Mesenteric fat pad (tissue), 1 donor: Measurements from ENCODE around the gene VTI1A. TPM values are rescaled to one million over a fixed set of nuclear protein-coding genes. Genes with fewer than 3 reads are reported as not detected.

Experiments
- DNase-seq: peaks from one replicate; pipeline ENCODE4 v3.0.0-alpha.2; 2020; ENCODE audit warnings: low spot score
- total RNA-seq: library from RNA; stranded (reverse); fragmentation: NEBNext Ultra II Directional; extraction: Animal tissue kit (Norgen Biotek cat#: 25700); gene quantifications from one replicate; pipeline ENCODE4 v1.2.1, GENCODE V29; 2021
- donor health status: DM: yes; HTN: yes; CAD: no.

Gene VTI1A
- total RNA-seq, 1 donor from 2014 or later = 36.1 TPM

DNA sequence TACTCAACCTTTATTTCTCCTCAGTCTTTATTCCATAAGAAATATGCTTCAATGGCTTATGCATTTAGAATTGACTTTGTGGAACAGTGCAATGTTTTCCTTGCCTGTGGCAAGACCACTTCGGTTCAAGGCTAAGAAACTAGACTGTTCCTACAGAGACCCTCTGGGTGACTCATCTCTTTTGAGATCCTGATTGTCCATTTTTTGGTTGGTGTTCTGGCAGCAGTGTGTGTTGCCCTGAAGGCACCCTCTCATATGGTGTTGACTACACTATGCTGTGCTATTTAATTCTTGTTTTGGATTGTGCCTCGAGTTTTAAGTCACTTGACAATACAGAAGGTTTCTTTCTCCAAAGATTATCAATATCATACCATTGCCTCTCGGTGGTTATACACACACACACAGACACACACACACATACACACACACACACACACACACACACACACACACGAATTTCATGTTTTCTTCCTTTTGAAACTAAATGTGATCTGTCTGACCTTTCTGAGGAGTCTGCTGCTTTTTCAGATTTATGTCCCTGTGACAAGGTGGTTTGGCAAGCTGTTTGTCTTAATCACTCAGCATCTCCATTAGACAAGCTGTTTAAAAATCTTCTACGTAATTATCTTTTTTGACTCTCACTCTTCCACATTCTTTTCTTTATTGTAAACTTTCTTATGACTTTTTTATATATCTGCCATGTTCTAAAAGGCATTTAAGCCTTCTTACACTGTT is 187.2 kb downstream of the VTI1A start:
- DNase-seq = no peak

DNA sequence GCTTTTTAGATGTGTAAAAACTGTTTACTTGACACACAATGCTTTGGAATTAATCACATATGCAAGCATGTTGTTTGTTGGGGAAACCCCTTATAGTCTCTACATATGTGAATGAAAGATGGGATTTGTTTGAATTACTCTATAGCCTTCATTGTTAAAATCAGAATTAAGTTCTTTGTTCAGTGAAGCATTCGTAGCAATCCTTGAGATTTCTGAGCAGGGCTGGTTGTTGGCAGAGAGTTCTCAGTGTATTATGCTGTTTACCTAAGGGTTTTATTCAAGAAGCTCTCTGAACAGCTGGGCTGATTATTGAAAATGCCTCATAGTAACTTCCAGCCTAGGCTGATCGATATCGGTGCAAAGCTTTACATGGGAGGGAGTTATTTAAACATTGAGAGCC is 190.9 kb downstream of the VTI1A start:
- DNase-seq = no peak

DNA sequence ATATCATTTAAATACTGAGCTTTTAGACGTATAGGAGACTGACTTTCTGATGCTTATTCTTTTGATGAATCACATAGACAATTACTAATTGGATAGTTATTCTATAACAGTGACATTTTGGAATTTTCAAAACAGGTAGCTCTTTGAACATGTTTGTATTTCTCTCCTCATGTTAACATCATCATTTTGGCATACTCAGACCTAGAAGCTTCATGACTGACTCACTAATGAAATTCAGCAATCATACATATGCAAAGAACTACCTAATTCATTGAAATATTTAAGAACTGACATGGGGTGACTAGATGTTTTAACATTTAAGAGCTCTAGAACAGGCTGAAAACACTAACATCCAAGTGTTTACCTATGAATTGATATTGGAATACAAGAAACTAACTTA is 192.3 kb downstream of the VTI1A start:
- DNase-seq = no peak

DNA sequence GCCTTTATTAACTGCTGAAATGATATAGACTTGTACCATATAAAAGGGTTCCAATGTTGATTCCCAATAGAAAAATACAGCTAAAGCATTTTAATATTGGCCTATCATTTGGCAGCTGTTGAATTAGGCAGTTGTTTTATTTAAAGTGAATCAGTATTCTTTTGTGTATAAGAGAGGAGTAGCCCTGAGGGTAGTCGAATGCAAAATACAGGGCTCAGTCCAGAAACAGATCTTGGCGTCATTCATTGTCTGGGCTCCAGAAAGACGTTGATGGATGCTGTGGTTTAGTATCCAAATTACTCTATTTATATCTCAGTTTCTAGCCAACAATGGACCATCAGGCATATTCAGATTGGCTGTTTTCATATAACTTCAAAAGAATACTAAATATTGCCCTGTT is 193.6 kb downstream of the VTI1A start:
- DNase-seq = no peak

DNA sequence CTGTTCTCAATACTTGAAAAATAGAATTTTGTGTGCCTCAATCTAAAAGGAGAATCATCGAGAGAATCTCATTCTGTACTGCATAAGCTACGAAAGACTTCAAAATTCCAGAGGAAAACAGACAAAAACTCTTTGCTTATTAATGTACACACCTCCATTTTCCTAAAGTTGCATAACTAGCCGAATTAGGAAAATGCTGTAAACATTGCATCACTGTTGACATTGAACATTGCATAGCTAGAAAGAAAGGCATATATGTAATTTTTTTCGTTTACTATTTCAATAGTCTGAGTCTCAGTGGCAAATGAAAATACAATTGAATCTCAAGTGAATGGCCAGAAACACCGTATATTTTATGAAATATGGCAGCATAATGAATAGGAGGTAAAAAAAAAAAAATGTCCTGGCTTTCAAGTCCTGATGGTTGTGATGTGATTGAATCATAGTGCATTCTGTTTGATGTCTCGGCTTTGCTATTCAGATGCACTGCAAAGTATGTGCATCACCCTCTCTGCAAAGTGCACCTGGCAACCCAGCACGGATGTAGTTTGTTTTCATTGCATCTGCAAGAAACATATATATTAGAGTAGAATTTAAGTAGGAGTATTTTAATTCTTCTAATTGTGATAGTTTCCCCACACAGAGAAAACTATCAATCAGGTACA is 196.7 kb downstream of the VTI1A start:
- DNase-seq = no peak

DNA sequence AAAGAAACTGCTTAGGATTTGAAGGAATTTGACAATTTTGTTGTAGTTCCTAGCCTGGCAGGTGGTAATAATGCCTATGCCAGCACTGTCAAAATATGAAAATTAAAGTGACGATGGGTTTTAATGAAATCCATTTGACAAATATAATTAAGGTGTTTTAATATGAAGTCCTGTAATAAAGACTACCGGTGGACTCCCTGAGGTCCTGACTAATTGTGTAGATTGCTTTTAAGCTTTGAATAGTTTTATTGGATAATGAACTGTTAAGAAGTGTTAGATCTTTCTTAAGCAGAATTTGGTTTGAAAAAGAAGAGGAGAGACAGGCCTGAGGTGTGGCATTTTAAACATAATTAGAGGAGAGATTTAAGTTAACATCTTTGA is 197.2 kb downstream of the VTI1A start:
- no peak for DNase-seq

DNA sequence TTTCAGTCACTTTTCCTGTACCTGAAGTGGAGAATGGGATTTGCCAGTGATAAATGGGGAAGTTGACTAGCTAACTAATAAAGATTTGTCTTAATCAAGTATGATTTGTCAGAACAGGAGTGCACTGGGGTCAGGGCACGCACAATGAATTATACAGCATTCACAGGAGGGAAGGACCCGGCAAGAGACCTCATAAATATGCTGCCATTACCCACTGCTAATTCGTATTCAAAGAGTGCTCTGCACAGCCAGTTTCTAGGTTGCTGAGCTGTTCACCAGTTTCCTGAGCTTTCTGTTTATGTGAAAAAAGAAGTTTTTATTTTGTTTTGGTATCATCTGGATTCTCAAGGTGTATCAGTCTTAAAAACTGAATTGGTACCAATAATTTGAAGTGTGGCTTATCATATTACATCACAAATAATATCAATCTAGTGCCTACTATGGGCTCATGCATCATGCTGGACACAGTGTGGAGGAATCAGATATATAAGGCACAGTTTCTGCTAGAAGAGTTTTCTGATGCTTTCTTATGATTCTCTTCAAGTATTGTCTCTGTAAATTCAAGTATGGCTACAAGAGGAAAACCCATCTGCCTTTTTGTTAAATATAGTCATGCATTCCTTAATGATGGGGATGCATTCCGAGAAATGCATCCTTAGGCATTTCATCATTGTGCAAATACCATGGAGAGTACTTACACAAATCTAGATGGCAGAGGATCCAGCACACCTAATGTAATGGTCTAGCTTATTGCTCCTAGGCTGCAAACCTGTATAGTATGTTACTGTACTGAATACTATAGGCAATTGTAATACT is 202.2 kb downstream of the VTI1A start:
- DNase-seq = no peak

DNA sequence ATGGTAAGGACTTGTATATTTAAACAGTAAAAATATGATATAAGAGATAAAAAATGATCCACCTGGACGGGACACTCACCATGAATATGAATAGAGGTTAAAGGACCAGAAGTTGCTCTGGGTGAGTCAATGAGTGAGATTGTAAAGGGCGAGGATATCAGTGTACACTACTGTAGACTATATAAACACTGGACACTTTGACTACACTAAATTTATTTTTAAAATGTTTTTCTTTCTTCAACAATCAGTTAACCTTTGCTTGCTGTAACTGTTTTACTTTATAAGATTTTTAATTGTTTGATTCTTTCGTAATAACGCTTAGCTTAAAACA is 202.8 kb downstream of the VTI1A start:
- no peak for DNase-seq

DNA sequence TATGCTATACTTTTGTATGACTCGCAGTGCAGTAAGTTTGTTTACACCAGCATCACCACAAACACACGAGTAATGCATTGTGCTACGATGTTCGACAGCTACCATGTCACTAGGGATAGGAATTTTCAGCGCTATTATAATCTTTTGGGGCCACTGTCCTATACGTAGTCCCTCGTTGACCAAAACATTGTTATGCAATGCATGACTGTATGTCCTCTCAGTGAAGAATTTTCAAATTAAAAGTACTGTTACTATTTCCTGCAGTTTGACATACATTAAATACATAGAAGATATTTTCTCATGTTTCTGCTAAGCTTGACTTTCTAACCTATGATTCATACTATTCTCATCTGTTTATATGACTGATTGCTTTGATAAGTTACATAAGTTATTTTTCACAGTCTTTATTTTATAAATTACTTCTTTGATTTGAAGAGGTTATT is 203.6 kb downstream of the VTI1A start:
- no peak for DNase-seq

DNA sequence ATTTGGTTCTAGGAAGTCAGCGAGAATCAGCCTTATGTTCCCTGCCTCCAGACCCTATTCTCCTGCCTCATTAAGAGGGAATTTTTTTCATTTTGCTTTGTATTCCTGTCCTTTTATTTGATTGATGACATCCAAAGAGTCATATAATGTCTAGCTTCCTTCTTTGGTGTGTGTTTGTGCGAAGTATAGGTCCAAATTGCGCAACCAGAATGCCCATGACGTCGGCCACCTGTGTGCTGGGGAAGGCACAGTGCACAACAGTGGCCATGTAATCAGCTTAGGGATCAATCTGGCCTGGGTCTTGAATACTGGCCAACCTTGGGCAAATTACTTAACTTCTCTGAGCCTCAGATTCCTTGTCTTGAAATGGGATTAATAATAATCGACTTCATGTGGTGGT is 206.2 kb downstream of the VTI1A start:
- no peak for DNase-seq

DNA sequence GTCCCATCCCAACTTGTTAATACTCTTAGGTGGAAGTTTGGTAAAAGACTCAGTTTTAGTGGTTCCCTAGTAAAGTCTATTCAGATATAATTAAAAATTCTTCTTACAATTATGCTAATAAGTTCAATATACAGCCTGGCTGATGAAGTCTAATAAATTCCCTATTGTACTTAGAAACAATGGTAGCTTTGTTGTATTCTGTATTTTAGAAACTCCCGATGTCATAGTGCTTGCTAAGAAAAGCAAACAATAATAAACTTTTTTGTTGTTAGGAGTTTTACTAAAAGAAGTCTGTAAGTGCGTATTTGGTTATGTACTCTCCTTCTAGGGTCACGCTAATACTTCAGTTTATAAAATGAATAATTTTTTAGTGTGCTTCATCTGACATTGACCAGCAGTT is 206.8 kb downstream of the VTI1A start:
- no peak for DNase-seq

DNA sequence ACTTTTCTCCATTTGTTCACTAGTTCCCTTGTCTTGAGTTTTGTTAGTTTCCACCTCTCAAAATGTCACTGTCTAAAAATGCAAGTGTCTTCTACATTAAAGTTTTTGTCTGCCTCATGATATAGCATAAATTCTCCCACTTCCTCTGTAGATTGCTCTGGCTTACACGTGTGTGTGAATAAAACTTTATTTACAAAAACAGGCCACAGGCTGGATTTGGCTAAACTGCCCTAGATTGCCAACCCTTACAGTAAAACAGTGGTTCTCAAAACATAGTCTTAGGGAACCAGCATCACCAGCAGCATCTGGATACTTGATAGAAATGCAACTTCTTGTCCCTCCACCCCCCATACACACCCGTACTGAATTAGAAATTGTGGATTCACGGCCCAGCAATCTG is 207.8 kb downstream of the VTI1A start:
- DNase-seq = no peak

DNA sequence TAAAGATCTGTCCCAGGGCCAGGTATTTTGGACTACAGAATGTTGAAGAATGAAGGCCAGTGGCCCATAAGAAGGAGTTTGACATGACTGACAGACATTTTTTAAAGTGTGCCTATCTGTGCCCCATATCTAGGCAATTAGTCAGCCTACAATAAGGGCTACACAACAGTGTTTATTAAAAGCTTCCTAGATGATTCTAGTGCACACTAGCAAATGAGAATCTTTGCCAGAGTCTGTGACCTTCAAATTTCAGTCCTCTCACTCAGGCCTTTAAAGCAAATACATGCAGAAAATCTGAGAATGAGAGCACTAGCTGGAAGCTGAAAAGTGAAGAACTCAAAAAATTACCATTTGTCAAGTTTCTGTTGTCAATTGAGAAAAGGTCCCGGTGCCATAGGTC is 208.7 kb downstream of the VTI1A start:
- DNase-seq = no peak

DNA sequence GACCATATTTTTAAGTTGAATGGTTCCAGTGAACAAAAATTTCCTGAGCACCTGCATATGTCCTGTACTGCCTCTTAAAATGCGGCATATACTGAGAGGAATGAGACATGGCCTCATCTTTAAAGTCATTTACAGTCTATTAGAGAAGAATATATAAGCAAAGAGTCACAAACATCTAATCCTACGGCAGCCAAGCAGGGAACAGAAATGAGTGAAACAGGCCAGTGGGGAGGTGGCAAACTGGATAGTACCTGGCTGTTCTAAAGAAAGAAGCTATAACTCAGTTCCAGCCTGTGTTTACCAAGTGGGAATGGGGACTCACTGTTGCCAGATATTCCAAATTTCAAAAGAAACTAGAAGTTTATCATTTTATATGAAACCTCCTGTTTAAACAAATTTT is 211.4 kb downstream of the VTI1A start:
- no peak for DNase-seq

DNA sequence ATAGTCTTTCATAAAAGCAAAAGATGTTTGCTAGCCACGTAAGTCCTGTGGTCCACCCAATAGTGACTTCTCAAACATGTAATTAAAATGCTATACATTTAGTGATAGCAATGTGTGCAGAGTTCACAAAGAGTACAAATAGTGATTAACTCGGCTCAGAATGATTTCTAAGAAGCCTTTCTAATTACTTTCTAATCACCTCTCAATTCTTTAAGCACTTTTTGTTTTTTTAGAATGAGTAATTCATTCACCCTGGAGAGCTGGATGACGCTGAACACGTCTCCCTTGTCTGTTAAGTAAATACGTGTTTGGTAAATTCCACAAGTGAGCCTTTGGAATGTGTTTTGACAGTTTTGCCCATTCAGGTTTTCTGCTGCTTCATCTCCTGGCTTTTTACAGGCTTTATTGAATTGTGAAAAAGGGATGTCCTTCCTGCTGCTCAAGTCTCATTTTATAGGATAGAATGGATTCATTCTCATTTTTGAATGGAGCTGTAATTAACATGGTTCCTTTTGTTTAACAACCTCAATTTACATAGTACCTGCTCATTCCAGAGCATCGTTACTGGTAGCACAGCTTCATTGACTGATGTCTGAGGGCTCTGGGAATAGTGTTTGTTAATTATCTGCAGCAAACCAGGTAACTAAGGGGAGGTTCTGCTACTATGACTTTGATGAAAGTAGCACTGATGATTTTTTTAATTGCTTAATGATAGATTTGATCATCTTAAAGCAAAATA is 212.1 kb downstream of the VTI1A start:
- no peak for DNase-seq

DNA sequence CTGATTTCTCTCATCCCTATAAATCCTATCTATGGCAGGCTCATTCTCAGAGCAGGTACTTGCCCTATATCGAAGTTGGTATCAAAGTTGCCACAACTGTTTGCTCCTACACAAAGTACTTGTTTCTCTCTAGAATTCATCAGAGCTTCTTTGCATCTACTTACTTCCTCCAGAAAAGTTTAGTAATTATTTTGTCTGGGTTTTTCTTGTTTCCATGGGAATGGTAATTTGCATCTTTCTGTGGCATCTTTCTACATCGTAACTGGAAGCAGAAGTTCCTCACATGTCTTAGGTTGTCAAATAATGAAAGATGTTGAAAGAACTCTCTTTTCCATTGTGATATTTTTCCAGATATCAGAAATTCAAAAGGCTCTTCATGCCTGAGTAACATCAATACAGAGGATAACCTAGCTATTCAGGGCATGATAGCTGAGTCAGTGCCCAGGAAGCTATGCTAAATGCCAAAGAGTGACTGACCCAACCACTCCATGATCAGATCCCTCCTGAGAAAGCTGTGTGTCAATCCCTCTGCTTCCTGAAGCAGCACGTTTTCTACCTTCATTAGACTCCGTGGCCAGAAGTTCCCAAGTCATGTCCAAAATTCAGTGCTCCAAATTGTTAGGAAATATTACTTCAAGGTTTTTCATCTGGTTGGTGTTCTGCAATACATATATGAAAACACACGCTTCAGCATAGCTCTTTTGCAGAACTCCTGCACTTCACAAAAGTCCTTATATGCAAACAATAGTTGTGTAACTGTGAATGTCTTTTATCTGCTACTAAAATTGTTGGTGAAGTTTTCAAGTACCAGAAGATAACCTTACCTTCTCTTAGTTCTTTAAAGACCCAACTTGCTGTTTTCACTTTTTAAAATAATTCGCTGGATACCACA is 216.5 kb downstream of the VTI1A start:
- no peak for DNase-seq

DNA sequence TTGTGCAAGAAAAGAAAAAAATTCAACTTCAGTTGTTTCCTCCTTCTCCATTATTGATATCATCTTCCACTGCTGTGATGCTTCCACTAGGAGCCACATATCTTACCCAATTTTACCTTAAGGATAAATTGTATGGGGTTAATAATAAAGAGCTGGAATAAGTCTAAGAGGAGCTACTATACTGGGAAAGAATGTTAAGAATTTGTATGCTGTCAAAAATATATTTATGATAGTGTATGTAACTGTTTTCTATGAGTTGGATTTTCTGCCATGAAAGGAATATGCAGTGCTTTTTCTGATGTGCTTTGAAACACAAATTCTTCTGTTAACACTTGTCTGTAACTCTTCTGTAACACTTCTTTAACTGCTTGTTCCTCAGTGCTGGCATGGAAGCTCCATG is 219.1 kb downstream of the VTI1A start:
- DNase-seq = no peak

DNA sequence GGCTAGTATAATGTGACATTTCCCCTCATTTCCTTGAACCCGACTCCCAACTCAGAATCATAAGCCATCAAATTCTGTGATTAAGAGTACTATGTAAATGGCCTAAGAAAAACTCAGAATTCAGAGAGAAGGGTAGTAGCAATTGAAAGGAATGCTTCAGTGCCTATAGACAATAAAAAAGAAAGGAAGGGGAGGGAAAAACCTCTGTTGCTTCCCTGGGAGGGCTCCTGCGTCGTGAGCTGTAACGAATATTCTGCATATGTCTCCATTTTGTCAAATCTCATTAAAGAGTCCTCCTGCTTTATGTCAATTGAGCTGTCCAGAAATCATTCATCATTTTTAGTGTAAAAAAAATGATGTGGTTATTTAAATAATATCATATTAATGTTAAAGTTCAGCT is 223.0 kb downstream of the VTI1A start:
- no peak for DNase-seq

DNA sequence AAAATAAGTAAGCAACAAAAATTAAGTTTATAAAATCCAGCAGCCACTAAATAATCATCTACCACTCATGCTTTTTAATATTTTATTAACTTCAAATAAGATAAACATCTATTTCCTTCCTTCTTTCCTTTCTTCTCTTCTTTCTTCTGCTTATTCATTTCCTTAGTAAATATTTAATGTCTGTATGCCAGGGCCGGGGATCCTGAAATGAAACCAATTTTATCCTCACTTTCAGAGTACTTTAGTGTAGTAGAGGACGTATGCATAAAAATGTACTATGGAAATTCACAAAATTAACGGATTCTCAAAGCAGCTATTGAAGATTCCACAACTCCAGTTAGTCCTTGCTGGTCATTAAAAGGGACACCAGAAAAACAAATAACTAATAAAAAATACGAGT is 224.7 kb downstream of the VTI1A start:
- no peak for DNase-seq

DNA sequence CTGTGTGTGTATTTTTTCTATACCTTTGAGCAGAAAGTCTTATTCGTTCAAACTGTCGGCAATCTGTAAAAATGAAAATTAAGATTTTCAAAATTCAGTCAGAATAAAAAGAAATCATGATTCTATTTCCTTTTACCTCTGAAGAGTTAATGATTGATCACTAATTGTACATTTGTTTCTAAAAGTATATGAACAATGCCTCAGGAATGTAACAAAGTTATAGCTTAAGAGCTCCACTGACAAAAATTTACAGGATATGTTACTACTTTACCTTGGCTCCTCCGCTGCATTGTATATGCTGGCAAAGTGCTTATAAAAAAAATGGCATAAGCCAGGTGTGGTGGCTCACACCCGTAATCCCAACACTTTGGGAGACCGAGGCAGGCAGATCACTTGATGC is 225.7 kb downstream of the VTI1A start:
- DNase-seq = no peak
